ENCODE measurements around the gene ELMOD3. TPM values are rescaled to one million over a fixed set of nuclear protein-coding genes. Genes with fewer than 3 reads are reported as not detected.

Gene ELMOD3
- total and polyA plus RNA-seq, 2 of the 8 experiments (the other 6 are each of a cell fraction or from before 2014, with no cell fraction given) = 8.5 to 10.2 TPM

GRCh38 chr2:85413592-85414420 is 59.2 kb downstream of the ELMOD3 start (continued):
- TF ChIP-seq CTBP2 (IDR thresholded peaks at IDR 0.05; ENCODE audit: borderline replicate concordance, insufficient read depth, insufficient read length, low read length) (no peak), KDM4A (IDR thresholded peaks at IDR 0.05; ENCODE audit: low read depth, low read length, severe bottlenecking) (peak; percentile 57), EGR1 (IDR thresholded peaks at IDR 0.05; ENCODE audit: borderline replicate concordance, low read depth, low read length) (no peak), ATF3 (IDR thresholded peaks at IDR 0.05; ENCODE audit: insufficient read depth, low read depth, low read length) (no peak), CBX8 (IDR thresholded peaks at IDR 0.05; ENCODE audit: borderline replicate concordance, low read depth, low read length) (no peak), CREB1 (IDR thresholded peaks at IDR 0.05) (no peak), RAD21 (IDR thresholded peaks at IDR 0.05 in 1 of 2, conservative IDR thresholded peaks at IDR 0.05 in 1 of 2; ENCODE audit: low read depth in 2 of 2, low read length in 2 of 2) (no peak), POU5F1 (IDR thresholded peaks at IDR 0.05; ENCODE audit: low read depth, low read length) (no peak), BCL11A (IDR thresholded peaks at IDR 0.05; ENCODE audit: low read depth in 2 of 2, low read length in 2 of 2) (no peak), BRCA1 (IDR thresholded peaks at IDR 0.05; ENCODE audit: low read depth, low read length) (no peak), NANOG (IDR thresholded peaks at IDR 0.05; ENCODE audit: insufficient read depth, low read depth, low read length, poor library complexity, severe bottlenecking) (no peak), PHF8 (conservative IDR thresholded peaks at IDR 0.05; ENCODE audit: low read depth, low read length) (peak; percentile 34; the same call in 1 of the 2 replicates), CTCF (IDR thresholded peaks at IDR 0.05; ENCODE audit: control extremely low read depth in 1 of 3, insufficient read depth in 1 of 3, low read depth in 1 of 3, low read length in 3 of 3) (peak in 1 of 3 experiments; percentile 11; a peak in 1 of 4 replicates), CHD2 (IDR thresholded peaks at IDR 0.05; ENCODE audit: low read length) (no peak), SRF (IDR thresholded peaks at IDR 0.05; ENCODE audit: low read depth, low read length) (no peak), KDM1A (IDR thresholded peaks at IDR 0.05; ENCODE audit: borderline replicate concordance, low read length) (0 out of 2 replicates have a peak, but pooled peaks have one; percentile 4), RFX5 (IDR thresholded peaks at IDR 0.05; ENCODE audit: borderline replicate concordance, low read depth, low read length) (no peak), POLR2AphosphoS5 (IDR thresholded peaks at IDR 0.05; ENCODE audit: low read depth, low read length) (no peak), HDAC2 (IDR thresholded peaks at IDR 0.05; ENCODE audit: borderline replicate concordance in 1 of 2, low read depth in 2 of 2, low read length in 2 of 2) (no peak), POLR2A (IDR thresholded peaks at IDR 0.05; ENCODE audit: control extremely low read depth in 1 of 2, low read depth in 2 of 2, low read length in 2 of 2) (no peak)

Measured in H1 (cell line).